HUES64 (cell line): Measurements from ENCODE around the gene MRGPRE.

ENCODE experiments used
- H3K27ac ChIP-seq: 2 replicates; pipeline ENCODE4 v1.7.0; 2013; ENCODE audit warnings: low read depth, low read length, inconsistent platforms
- H3K27me3 ChIP-seq: 2 replicates; pipeline ENCODE4 v1.6.1; 2013; ENCODE audit warnings: mild to moderate bottlenecking, low read length; ENCODE audit not compliant: insufficient read depth
- H3K36me3 ChIP-seq: 2 replicates; pipeline ENCODE4 v1.6.1; 2013; ENCODE audit warnings: mild to moderate bottlenecking, low read length; ENCODE audit not compliant: insufficient read depth
- H3K4me1 ChIP-seq: 2 replicates; pipeline ENCODE4 v1.6.1; 2013; ENCODE audit warnings: mild to moderate bottlenecking, low read length, moderate library complexity; ENCODE audit not compliant: insufficient read depth
- H3K4me3 ChIP-seq: 2 replicates; pipeline ENCODE4 v1.5.1; 2013; ENCODE audit warnings: mild to moderate bottlenecking, low read length, moderate library complexity
- H3K9ac ChIP-seq: 2 replicates; pipeline ENCODE4 v1.6.1; 2013; ENCODE audit warnings: mild to moderate bottlenecking, low read depth, low read length
- H3K9me3 ChIP-seq: 2 replicates; pipeline ENCODE4 v1.6.1; 2013; ENCODE audit warnings: low read depth, low read length; ENCODE audit not compliant: insufficient read depth
- WGBS: fragments of 150-250, 120-280 bp; methylation state at CpG from one replicate; pipeline ENCODE4 v1.1.7; 2013; ENCODE audit warnings: missing lambda C conversion rate; 5-methylcytosine and 5-hydroxymethylcytosine counted together

MRGPRE gene

DNA sequence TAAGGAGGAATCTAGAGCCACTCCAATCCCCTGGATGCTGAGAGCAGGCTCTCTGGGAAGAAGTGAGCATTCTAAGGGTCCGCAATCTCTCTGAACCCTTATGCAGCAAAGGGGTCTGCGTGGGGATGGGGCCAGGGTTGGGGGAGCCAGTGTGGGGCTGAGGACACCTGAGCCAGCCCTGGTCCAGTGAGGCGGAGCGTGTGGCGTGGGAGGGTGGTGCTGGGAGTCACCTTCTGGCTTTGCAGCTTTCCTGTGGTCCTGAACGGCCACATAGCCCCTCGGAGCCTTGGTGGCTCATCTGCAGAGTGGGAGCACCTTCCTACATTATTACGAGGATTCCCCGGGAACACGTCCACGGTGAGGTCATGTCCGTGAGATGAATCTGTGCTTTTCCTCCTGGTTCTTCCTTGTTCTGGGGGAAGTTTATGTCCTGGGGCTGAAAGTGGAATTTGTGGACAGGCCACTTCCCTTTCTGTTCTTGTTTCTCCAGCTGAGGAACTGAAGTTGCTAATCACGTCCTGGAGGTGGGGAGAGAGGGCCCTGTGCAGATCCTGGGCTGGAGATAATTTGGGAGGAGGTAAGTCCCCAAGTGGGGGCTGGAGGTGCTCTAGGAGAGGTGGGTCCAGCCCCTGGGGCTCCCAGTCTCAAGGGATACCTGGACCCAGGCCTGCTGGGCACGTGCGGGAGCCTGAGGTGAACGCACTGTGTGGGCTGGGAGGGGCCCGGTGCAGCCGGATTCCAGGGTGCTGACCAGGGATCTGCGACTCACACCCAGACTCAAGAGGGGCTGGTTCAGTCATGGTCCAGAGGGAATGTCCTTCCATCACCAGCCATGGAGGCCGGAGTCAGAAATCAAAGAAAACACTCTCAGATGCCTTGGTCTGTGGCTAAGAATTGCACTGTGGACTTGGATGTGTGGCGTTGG, 6.1 kb downstream of the MRGPRE start:
- H3K9ac ChIP-seq = no peak overlapping the region
- 92% methylated on average over 20 of the region's 21 CpGs for WGBS
- H3K36me3 ChIP-seq = no peaks in the 10 kb centered on the region
- H3K27ac ChIP-seq = no peak overlapping the region
- no peaks in the 10 kb centered on the region for H3K9me3 ChIP-seq
- peaks cover 3% of the 10 kb centered on the region; the same call in 1 of the 2 replicates for H3K4me1 ChIP-seq
- H3K4me3 ChIP-seq = no peak overlapping the region
- H3K27me3 ChIP-seq = no peaks in the 10 kb centered on the region

- Histone ChIP-seq H3K4me3 (no peak overlapping the region), H3K27me3 (no peaks in the 10 kb centered on the region)
- WGBS = 85% methylated on average over 16 of the region's 17 CpGs
Observed at GRCh38 chr11:3225159-3225758, 7.0 kb downstream of the MRGPRE start.

DNA sequence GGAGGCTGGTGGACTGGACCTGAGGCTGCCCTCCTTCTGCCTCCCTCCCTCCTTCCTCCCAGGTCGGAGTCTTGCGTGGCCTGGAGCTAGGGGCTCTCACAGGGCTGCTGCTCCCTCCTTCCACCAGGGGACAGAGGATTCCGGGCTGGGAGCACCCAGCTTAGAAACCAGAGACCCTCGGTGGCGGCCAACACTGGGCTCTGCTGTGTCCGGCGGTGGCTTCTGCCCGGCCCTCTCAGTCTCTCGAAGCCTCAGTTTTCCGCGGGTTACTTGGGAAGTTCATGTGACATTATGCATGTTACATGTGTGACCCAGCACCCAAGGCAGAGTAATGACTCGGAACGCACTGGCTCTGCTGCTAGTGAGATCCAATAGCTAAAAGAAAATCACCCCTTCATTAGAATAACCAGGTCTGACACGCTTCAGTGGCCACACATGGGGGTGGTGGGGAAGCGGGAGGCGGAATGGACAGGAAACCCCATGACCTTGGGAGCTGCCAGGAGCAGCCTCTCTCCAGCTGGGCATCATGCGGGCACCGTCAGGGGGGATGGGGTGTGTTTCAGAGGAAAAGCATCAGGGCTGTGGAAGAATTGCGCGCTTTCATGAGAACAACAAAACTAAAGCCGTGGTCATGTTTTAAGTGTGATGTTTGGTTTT, 7.7 kb downstream of the MRGPRE start:
- WGBS = 79% methylated on average over 21 of the region's 21 CpGs
- no peaks in the 10 kb centered on the region for H3K9me3 ChIP-seq
- no peaks in the 10 kb centered on the region for H3K27me3 ChIP-seq
- peaks cover 3% of the 10 kb centered on the region; the same call in 1 of the 2 replicates for H3K4me1 ChIP-seq
- H3K4me3 ChIP-seq = no peak overlapping the region
- H3K27ac ChIP-seq = no peak overlapping the region
- no peak overlapping the region for H3K9ac ChIP-seq
- no peaks in the 10 kb centered on the region for H3K36me3 ChIP-seq

More at GRCh38 chr11:3225159-3225758, 7.0 kb downstream of the MRGPRE start:
- no peaks in the 10 kb centered on the region for H3K36me3 ChIP-seq
- no peaks in the 10 kb centered on the region for H3K9me3 ChIP-seq
- H3K9ac ChIP-seq = no peak overlapping the region
- no peak overlapping the region for H3K27ac ChIP-seq
- peaks cover 3% of the 10 kb centered on the region; the same call in 1 of the 2 replicates for H3K4me1 ChIP-seq

DNA sequence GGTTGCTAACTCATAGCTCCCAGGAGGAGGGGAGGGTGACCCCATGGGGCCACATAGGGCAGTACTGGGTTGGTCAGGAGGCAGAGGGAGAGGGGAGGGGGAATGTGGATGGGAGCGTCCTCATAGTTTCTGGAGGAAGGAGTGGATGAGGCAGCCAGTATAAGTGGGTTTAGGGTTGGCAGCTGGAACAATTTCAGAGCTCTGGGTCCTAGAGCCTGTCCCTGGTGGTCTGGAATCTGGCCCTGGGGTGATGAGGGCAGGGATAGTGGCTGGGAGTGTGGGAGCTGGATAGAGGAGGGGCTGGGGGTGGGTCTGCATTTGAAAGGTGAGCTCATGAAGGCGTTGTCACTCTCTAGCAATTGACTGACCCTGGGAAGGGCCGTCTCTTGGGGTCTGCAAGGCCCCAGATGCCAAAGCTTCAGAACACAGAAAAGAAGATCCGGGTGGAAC, 8.3 kb downstream of the MRGPRE start:
- H3K27ac ChIP-seq = no peak overlapping the region
- H3K4me1 ChIP-seq = peaks cover 3% of the 10 kb centered on the region; the same call in 1 of the 2 replicates
- no peak overlapping the region for H3K4me3 ChIP-seq
- no peaks in the 10 kb centered on the region for H3K36me3 ChIP-seq
- H3K27me3 ChIP-seq = no peaks in the 10 kb centered on the region
- no peaks in the 10 kb centered on the region for H3K9me3 ChIP-seq
- no peak overlapping the region for H3K9ac ChIP-seq
- WGBS = 31% methylated on average over 4 of the region's 4 CpGs

DNA sequence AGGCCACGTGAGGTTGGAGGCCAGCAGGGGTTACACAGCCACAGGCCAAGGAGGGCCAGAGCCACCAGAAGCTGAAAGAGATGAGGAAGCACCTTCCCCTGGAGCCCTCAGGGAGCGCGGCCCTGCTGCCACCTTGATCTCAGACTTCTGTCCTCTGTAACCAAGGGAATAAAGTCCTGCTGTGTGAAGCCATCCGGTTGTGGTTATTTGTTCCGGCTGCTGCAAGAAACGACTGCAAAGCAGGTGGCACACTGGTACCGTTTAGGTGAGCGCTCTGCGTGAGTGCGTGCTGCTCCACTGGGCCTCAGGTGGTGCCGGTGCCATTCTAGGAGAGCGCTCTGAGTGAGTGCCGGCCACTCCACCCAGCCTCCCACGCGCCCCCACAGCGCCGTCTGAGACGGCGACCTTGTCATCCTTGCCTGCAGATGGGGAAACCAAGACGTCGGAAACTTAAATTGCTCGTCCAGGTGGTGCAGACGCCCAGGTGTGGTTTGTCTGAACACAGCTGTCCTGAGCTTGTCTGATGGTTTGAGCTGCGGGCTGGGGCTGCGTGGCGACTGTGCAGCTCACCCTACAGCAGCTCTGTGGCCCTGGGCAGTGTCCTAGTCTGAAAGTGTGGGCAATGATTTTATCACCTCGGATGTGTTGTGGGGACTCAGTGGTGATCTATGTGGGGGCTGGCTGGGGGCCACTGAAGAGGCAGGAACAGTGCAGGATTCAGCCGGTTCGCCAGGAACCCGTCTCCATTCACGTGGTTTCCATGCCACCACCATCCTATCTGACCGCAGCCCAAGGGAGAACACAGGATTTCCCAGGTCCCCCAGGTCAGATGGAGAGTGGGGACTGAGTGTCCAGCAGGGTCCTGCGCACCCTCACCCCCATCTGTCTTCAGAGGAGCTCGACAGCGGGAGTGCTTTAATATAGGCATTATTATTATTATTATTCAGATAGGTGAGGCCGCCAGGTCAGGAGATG, 9.0 kb downstream of the MRGPRE start:
- no peak overlapping the region for H3K9ac ChIP-seq
- peaks cover 3% of the 10 kb centered on the region; the same call in 1 of the 2 replicates for H3K4me1 ChIP-seq
- H3K27me3 ChIP-seq = no peaks in the 10 kb centered on the region
- 81% methylated on average over 34 of the region's 36 CpGs for WGBS
- H3K9me3 ChIP-seq = no peaks in the 10 kb centered on the region
- H3K36me3 ChIP-seq = no peaks in the 10 kb centered on the region
- no peak overlapping the region for H3K4me3 ChIP-seq
- H3K27ac ChIP-seq = no peak overlapping the region

DNA sequence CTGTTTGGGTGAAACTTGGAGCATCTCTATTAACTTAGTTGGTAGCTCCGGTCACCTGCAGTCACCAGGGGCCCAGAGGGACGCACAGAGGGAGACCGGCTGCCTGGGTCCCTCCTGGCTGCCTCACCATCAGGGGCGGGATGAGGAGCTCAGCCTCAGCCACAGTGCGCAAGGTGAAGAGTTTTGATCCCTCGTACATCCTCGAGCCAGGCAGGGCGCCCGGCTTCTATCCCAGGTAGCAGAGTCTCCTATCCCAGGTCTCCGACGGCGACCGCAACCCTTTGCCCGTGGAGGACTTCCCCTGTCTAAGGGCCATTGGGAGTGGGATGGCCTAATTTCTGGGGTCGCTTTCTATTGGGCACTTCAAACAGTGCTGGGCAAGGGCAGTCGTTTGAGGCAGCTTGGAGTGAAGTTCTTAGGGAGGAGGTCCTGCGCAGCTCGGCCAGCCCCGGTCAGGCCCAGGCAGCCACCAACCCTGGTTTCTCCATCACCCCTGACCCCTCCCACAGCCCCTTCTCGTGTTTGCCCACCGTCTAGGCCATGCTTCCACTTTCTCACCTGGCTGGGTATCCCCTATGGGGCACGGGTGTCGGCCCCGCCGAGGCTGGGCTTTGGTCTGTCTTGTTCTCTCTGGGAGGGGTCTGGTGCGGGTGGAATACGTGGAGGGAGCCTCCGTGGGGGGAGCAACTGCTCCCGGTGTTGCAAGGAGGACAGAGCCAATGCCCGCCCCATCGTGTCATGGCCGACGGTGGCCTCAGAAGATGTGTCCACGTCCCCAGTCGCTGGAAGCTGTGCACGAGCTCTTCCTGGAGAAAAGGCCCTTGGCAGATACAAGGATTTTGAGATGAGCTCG, 10.0 kb downstream of the MRGPRE start:
- no peak overlapping the region for H3K27ac ChIP-seq
- no peaks in the 10 kb centered on the region for H3K27me3 ChIP-seq
- WGBS = 20% methylated on average over 1 of the region's 37 CpGs
- no peak overlapping the region for H3K4me3 ChIP-seq
- H3K36me3 ChIP-seq = no peaks in the 10 kb centered on the region
- no peaks in the 10 kb centered on the region for H3K9me3 ChIP-seq
- peaks cover 3% of the 10 kb centered on the region; the same call in 1 of the 2 replicates for H3K4me1 ChIP-seq
- no peak overlapping the region for H3K9ac ChIP-seq

GRCh38 chr11:3221408-3222002, 10.7 kb downstream of the MRGPRE start:
- H3K4me1 ChIP-seq = peaks cover 3% of the 10 kb centered on the region; the same call in 1 of the 2 replicates
- H3K9me3 ChIP-seq = no peaks in the 10 kb centered on the region
- H3K27me3 ChIP-seq = no peaks in the 10 kb centered on the region
- H3K4me3 ChIP-seq = no peak overlapping the region
- no peak overlapping the region for H3K9ac ChIP-seq
- no peaks in the 10 kb centered on the region for H3K36me3 ChIP-seq
- WGBS = no CpG with 5 or more reads among the region's 27 CpGs
- no peak overlapping the region for H3K27ac ChIP-seq

- Histone ChIP-seq H3K4me3 (no peak overlapping the region), H3K27ac (no peak overlapping the region), H3K36me3 (no peaks in the 10 kb centered on the region), H3K27me3 (peaks cover 3% of the 10 kb centered on the region; the same call in 1 of the 2 replicates), H3K4me1 (peaks cover 3% of the 10 kb centered on the region; the same call in 1 of the 2 replicates), H3K9me3 (no peaks in the 10 kb centered on the region), H3K9ac (no peak overlapping the region)
- no CpG with 5 or more reads among the region's 21 CpGs for WGBS
Observed at GRCh38 chr11:3220521-3221407, 11.5 kb downstream of the MRGPRE start.

GRCh38 chr11:3220101-3220500, 12.1 kb downstream of the MRGPRE start:
- H3K4me1 ChIP-seq = peaks cover 3% of the 10 kb centered on the region; the same call in 1 of the 2 replicates
- H3K27ac ChIP-seq = no peak overlapping the region
- WGBS = no CpG with 5 or more reads among the region's 11 CpGs
- H3K4me3 ChIP-seq = no peak overlapping the region
- no peaks in the 10 kb centered on the region for H3K9me3 ChIP-seq
- H3K36me3 ChIP-seq = no peaks in the 10 kb centered on the region
- no peak overlapping the region for H3K9ac ChIP-seq
- peaks cover 3% of the 10 kb centered on the region; the same call in 1 of the 2 replicates for H3K27me3 ChIP-seq
